ENCODE measurements around the gene BBS2.

Gene BBS2

GRCh38 chr16:56478281-56479049 is 41.4 kb downstream of the BBS2 start:
- no peak for TF ChIP-seq CTCF (IDR thresholded peaks at IDR 0.05; ENCODE audit: insufficient read depth, low read depth, low read length, missing control alignments)
- no peak for DNase-seq (ENCODE audit: low read depth)
- no peak overlapping the region for H3K4me3 ChIP-seq (ENCODE audit: low read length)

GRCh38 chr16:56477096-56477878 is 42.5 kb downstream of the BBS2 start:
- peak; percentile 81 for DNase-seq (ENCODE audit: low read depth)
- no peak for TF ChIP-seq CTCF (IDR thresholded peaks at IDR 0.05; ENCODE audit: insufficient read depth, low read depth, low read length, missing control alignments)
- H3K4me3 ChIP-seq (ENCODE audit: low read length), result no peak overlapping the region

- no peak overlapping the region for H3K4me3 ChIP-seq (ENCODE audit: low read length)
- TF ChIP-seq CTCF (IDR thresholded peaks at IDR 0.05; ENCODE audit: insufficient read depth, low read depth, low read length, missing control alignments), result no peak
- DNase-seq (ENCODE audit: low read depth), result no peak
Observed at GRCh38 chr16:56475201-56475600, 44.6 kb downstream of the BBS2 start.

GRCh38 chr16:56470666-56471065 is 49.2 kb downstream of the BBS2 start:
- DNase-seq (ENCODE audit: low read depth), result no peak
- H3K4me3 ChIP-seq (ENCODE audit: low read length), result no peak overlapping the region
- TF ChIP-seq CTCF (IDR thresholded peaks at IDR 0.05; ENCODE audit: insufficient read depth, low read depth, low read length, missing control alignments), result no peak

GRCh38 chr16:56470232-56470631 is 49.6 kb downstream of the BBS2 start:
- peak; percentile 84 for DNase-seq (ENCODE audit: low read depth)
- H3K4me3 ChIP-seq (ENCODE audit: low read length), result no peak overlapping the region
- TF ChIP-seq CTCF (IDR thresholded peaks at IDR 0.05; ENCODE audit: insufficient read depth, low read depth, low read length, missing control alignments), result no peak

- DNase-seq (ENCODE audit: low read depth), result peak; percentile 43
- no peak overlapping the region for H3K4me3 ChIP-seq (ENCODE audit: low read length)
- no peak for TF ChIP-seq CTCF (IDR thresholded peaks at IDR 0.05; ENCODE audit: insufficient read depth, low read depth, low read length, missing control alignments)
Observed at GRCh38 chr16:56469748-56470147, 50.1 kb downstream of the BBS2 start.

All from epithelial cell of esophagus (primary cell).